CD4-positive, alpha-beta T cell (primary cell): Measurements from ENCODE around the gene ADGRG2. TPM values are rescaled to one million over a fixed set of nuclear protein-coding genes. Genes with fewer than 3 reads are reported as not detected.

Source experiments
- ATAC-seq: fragments of 200-7000 bp; cut with Tn5 transposase; one replicate; pipeline ENCODE4 v1.10.0; 2022; ENCODE audit warnings: mild to moderate bottlenecking; ENCODE audit not compliant: poor library complexity
- CTCF ChIA-PET: fragments of 350-600 bp; sonication (Branson Sonifier 250); formaldehyde crosslinking; loops from one replicate; lab custom pipeline; 2021; ENCODE audit warnings: antibody characterized with exemption, inconsistent platforms; lab: Charles Lee
- POLR2A ChIA-PET: fragments of 350-600 bp; sonication (Branson Sonifier 250); formaldehyde crosslinking; loops from one replicate; lab custom pipeline; 2021; ENCODE audit warnings: antibody characterized with exemption, inconsistent platforms; lab: Charles Lee
- DNase-seq, 14 experiments: peaks; one replicate each; pipeline ENCODE4 v3.0.0-alpha.2; 2013 to 2020; ENCODE audit warnings: mixed read lengths in 2 of 14
- H3K27ac ChIP-seq, 2 donors: one replicate each; pipeline versions ENCODE4 v1.5.1 to v1.7.0; 2013; ENCODE audit warnings: low read length in 2 of 2, low read depth in 1 of 2, mild to moderate bottlenecking in 1 of 2
- H3K27me3 ChIP-seq, 2 experiments: 1 replicate in 1 of 2; 2 replicates in 1 of 2; pipeline versions ENCODE4 v1.6.1 to v1.7.0; 2013; ENCODE audit warnings: low read length in 2 of 2, control low read depth in 1 of 2, mild to moderate bottlenecking in 1 of 2, moderate library complexity in 1 of 2; ENCODE audit not compliant: insufficient read depth in 2 of 2, control insufficient read depth in 1 of 2
- H3K36me3 ChIP-seq: one replicate; pipeline ENCODE4 v1.6.1; 2013; ENCODE audit warnings: low read length, control low read depth; ENCODE audit not compliant: insufficient read depth
- H3K4me1 ChIP-seq: one replicate; pipeline ENCODE4 v1.6.1; 2013; ENCODE audit warnings: low read length, control low read depth; ENCODE audit not compliant: insufficient read depth
- H3K4me3 ChIP-seq: one replicate; pipeline ENCODE4 v1.5.1; 2013; ENCODE audit warnings: mild to moderate bottlenecking, low read length, moderate library complexity
- H3K9me3 ChIP-seq, 2 experiments: 1 replicate in 1 of 2; 2 replicates in 1 of 2; pipeline versions ENCODE4 v1.6.1 to v1.7.0; 2013; ENCODE audit warnings: low read length in 2 of 2, mild to moderate bottlenecking in 2 of 2, control low read depth in 1 of 2, moderate library complexity in 1 of 2; ENCODE audit not compliant: control insufficient read depth in 1 of 2, insufficient read depth in 1 of 2
- H3K27ac Mint-ChIP-seq: one replicate; pipeline ENCODE4 v1.8.0; 2020; ENCODE audit warnings: mixed read lengths
- H3K27me3 Mint-ChIP-seq: one replicate; pipeline ENCODE4 v1.8.0; 2021; ENCODE audit warnings: mixed read lengths
- H3K36me3 Mint-ChIP-seq: one replicate; pipeline ENCODE4 v1.8.0; 2021; ENCODE audit warnings: low read depth, mixed read lengths
- H3K4me1 Mint-ChIP-seq: one replicate; pipeline ENCODE4 v1.8.0; 2021; ENCODE audit warnings: low read depth, mixed read lengths
- H3K4me3 Mint-ChIP-seq: one replicate; pipeline ENCODE4 v1.8.0; 2020; ENCODE audit warnings: mild to moderate bottlenecking, mixed read lengths
- H3K9me3 Mint-ChIP-seq: one replicate; pipeline ENCODE4 v1.8.0; 2020; ENCODE audit warnings: mixed read lengths
- CTCF ChIP-seq: fragments of 200-600 bp; IDR thresholded peaks from one replicate; pipeline ENCODE4 v1.8.0; 2022; ENCODE audit warnings: antibody characterized with exemption, mild to moderate bottlenecking
- intact Hi-C, 2 experiments: fragments of 100-400 bp; cut with DNase I in 1 of 2; cut with micrococcal nuclease in 1 of 2; formaldehyde crosslinking; loops; one replicate each; pipeline versions ENCODE4 v1.15.1 to v1.9.0; 2023 to 2025; cut with DNase I, micrococcal nuclease
- total RNA-seq, 174 experiments: library from RNA in 2 of 174; stranded (reverse) in 2 of 174; gene quantifications; one replicate each; pipeline ENCODE4 v1.2.3 and lab custom pipeline; 2021 to 2026

Gene ADGRG2
- total RNA-seq, 2 experiments from 2014 or later: not detected

- Mint-ChIP-seq H3K4me1 (no peaks in the 10 kb centered on the region), H3K9me3 (no peaks in the 10 kb centered on the region), H3K4me3 (no peak overlapping the region), H3K27ac (no peak overlapping the region), H3K36me3 (peaks cover 57% of the 10 kb centered on the region), H3K27me3 (no peaks in the 10 kb centered on the region)
- POLR2A ChIA-PET: no interaction called here
- H3K9me3 ChIP-seq: no peaks in the 10 kb centered on the region
- no peaks in the 10 kb centered on the region for H3K4me1 ChIP-seq
- DNase-seq (no peak), ATAC-seq (no peak)
- TF ChIP-seq CTCF: no peak
- peaks cover 36% of the 10 kb centered on the region for H3K36me3 ChIP-seq
- CTCF ChIA-PET: no interaction called here
- intact Hi-C loops: no loop called here
- H3K27ac ChIP-seq: no peak overlapping the region
- no peaks in the 10 kb centered on the region for H3K27me3 ChIP-seq
- no peak overlapping the region for H3K4me3 ChIP-seq
Observed at GRCh38 chrX:18946157-18946556, 176.1 kb downstream of the ADGRG2 start.

GRCh38 chrX:18945483-18945882 is 176.8 kb downstream of the ADGRG2 start:
- H3K27ac ChIP-seq: no peak overlapping the region
- POLR2A ChIA-PET: no interaction called here
- no peaks in the 10 kb centered on the region for H3K4me1 ChIP-seq
- intact Hi-C loops: no loop called here
- no peak overlapping the region for H3K4me3 ChIP-seq
- peaks cover 41% of the 10 kb centered on the region for H3K36me3 ChIP-seq
- H3K9me3 ChIP-seq: no peaks in the 10 kb centered on the region
- ATAC-seq (no peak), DNase-seq (no peak)
- no peaks in the 10 kb centered on the region for H3K27me3 ChIP-seq
- Mint-ChIP-seq H3K4me3 (no peak overlapping the region), H3K27ac (no peak overlapping the region), H3K9me3 (no peaks in the 10 kb centered on the region), H3K4me1 (no peaks in the 10 kb centered on the region), H3K36me3 (peaks cover 61% of the 10 kb centered on the region), H3K27me3 (no peaks in the 10 kb centered on the region)
- no peak for TF ChIP-seq CTCF
- CTCF ChIA-PET: no interaction called here

DNA sequence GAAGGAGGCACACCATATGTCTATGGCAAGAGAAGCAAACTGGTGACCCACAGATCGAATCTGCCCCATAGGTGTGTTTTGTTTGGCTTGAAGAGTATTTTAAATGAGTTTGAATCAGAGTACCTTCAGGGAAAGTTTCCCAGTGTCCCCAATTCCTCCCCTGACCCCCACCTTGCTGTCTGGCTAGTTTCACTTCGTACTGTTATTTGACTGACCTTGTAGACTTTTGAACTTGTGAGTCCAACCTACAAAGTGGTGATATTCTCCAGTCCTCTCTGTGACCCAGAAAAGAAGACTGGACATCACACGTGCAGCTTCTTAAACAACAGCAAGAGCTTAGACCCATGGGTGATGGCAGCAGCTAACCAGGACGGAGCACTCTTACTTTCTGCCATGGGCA is 177.8 kb downstream of the ADGRG2 start:
- CTCF ChIA-PET: interaction anchor here (0.6 kb wide), 1 partner anchor 32 kb away, joined by 4 read pairs; no protein-coding TSS in a partner anchor
- POLR2A ChIA-PET: no interaction called here

More for the DNA sequence above, 177.8 kb downstream of the ADGRG2 start:
- TF ChIP-seq CTCF: no peak
- no peak overlapping the region for H3K27ac Mint-ChIP-seq
- Histone ChIP-seq H3K4me3 (no peak overlapping the region), H3K27me3 (no peaks in the 10 kb centered on the region), H3K4me1 (no peaks in the 10 kb centered on the region), H3K27ac (no peak overlapping the region), H3K36me3 (peaks cover 37% of the 10 kb centered on the region), H3K9me3 (no peaks in the 10 kb centered on the region)
- DNase-seq (no peak), ATAC-seq (no peak)
- H3K4me3 Mint-ChIP-seq: no peak overlapping the region
- H3K36me3 Mint-ChIP-seq: peaks cover 54% of the 10 kb centered on the region
- intact Hi-C loops: no loop called here
- H3K4me1 Mint-ChIP-seq: no peaks in the 10 kb centered on the region
- H3K27me3 Mint-ChIP-seq: no peaks in the 10 kb centered on the region
- H3K9me3 Mint-ChIP-seq: no peaks in the 10 kb centered on the region
